Measurements from ENCODE around the gene TJP2.
"Not testable (repeated sequence)": the region's sequence is repeated elsewhere in the genome, so short reads cannot be mapped to it uniquely, and the experiment has no call there.

Gene TJP2

DNA sequence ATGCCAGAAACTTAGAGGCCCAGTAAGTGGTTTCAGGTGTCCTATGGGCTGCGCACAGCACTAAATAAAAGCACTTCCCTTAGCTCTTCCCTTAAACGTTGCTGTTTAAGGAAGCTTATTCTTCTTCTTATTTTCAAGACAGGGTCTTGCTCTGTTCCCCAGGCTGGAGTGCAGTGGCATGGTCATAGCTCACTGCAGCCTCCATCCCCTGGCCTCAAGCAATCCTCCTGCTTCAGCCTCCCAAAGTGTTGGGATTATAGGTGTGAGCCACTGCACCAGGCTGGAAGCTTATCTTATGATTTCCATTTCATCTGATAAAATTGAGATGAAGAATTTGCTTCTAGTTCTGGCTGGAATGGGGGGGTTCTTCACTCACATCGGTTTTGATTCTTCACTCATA, 15.6 kb upstream of the TJP2 start:
- no peak for DNase-seq (ENCODE audit: low read depth)

DNA sequence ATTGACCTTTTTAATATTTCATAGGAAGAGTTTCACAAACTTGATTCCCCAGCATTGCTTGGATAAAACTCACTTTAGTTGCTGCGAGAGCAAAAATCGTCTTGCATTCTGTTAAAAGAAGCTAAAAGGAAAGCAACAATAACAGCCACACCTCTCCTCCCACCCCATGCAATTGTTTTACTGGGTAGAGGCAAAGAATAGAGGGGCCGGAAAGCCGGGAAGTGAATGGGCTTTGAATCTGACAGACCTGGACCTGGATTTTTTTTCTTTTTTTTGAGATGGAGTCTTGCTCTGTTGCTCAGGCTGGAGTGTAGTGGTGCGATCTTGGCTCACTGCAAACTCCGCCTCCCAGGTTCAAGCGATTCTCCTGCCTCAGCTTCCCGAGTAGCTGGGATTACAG, 9.5 kb upstream of the TJP2 start:
- DNase-seq (ENCODE audit: low read depth), result not testable (repeated sequence)

DNA sequence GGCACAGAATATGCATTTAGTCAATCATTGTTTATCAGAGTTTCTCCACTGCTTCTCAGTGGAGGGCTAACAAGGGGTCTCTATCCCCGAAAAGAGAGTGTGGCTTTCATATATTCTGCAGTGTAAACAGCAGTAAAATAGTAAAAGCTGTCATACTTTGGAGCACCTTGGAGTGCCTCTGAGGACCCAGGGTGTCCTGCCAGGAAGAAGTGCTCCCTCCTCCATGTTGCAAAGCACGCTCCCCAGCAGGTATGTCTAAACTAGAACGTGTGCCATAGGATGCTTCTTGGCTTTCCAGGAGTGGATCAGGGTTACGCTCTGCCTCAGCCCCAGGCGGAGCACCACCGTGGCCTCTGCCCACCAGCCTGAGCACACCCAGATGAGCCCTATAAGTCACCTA, 8.5 kb upstream of the TJP2 start:
- no peak for DNase-seq (ENCODE audit: low read depth)

DNA sequence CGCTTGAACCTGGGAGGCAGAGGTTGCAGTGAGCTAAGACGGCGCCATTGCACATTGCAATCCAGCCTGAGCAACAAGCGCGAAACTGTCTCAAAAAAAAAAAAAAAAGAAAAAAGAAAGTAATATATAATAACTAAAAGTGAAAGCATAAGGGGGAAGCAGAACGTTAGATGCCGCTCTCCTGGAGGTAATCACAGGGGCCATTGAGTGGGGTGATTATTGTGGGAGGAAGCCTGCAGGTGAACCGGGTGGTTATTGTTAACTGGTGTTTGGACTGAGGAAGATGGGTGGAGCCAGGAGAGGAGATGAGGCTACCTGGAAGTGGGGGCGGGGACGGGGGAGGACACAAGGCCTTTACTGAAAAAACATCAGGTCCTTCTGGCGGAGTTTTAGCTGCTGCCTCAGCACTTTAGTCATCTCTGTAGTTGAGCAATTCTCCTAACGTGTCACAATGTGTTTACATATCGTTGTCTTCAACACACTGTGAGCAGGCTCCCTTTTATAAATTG, 5.3 kb upstream of the TJP2 start:
- peak; percentile 58 for DNase-seq (ENCODE audit: low read depth)

DNA sequence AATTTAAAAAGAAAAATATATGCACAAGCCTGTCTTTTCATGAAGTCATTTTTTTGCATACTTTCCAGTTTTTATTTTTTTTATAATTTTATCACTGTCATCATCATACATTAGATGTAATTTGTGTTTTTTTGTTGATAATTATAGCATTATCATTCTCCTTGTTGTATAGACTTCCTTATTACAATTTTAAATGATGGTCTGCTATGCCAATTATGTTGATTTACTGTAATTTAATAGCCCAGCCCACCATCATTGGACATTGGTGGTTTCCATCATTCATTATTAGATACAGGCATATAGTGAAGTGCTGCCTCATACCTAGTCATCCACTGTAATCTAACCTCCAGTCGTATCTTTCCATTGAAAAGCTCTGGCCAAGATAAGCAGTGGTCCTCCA, 3.8 kb upstream of the TJP2 start:
- no peak for DNase-seq (ENCODE audit: low read depth)

DNA sequence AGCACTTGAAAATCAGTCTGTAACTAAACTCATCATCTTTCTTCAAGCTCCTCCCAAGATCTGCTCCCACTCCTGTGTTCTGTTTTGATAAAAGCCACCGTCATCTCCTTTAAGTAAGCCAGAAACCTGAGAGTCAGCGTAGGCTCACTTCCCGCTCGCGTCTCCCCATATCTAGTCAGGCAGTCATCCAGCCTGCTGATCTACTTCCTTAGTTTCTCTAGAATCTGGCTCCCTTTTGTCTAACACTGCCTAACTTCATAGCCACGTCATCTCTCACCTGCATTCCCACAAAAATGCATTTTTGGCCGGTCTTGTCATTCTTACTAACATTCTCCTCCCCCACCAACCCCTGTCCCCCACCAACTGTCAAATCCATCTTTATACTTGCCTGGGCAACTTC, 3.0 kb upstream of the TJP2 start:
- DNase-seq (ENCODE audit: low read depth), result no peak

DNA sequence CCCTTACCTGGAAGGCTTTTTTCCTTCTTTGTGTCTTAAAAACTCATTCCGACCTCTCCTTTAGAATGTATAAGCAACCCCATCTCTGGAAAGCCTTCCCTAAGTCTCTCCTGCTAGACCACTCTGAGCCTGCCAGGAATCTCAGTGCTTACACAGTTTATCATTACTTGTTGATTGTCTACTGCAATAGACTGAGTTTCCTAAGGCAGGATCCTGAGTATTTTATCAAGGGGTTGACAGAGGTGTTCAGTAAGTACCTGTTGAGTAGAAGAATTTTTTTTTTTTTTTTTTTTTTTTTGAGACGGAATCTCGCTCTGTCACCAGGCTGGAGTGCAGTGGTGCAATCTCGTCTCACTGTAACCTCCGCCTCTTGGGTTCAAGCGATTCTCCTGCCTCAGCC, 2.6 kb upstream of the TJP2 start:
- DNase-seq (ENCODE audit: low read depth), result no peak

DNA sequence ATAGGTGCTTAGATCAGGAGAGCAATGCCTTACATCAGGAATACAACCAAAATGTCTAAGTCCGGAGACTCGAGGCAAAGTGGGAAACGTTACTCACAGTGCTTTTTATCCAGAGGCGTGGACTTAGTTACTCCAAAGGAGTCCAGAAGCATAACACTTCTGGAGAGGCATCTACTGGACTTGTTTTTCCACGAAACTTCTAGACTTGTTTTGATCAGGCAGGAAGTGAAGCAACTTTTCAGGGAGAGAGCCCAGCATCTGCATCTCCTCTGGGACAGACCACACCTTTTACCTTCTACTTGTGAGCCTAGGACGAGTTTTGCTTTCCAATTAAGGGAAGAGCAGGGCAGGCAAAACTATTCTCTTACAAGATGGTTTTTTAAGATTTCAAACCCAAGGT, 1.2 kb upstream of the TJP2 start:
- DNase-seq (ENCODE audit: low read depth), result no peak

DNA sequence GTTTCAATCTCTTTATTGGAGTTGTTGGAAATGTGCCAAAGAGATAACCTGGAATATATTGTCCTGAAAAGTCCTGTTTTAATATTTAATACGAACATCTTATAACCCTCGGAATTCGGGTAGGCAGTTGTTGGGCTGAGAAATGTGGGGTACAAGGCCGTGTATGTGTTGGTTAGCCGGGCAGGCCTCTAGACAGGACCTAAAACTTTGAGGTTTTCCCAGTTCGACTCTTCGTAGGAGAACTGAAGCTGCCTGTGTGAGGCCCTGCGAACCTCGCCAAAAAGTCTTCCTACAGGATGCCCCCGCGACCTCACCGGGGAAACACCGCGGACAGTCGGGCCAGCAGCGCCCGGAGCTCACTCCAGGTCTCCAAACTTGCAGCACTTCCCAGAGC, 583 bp upstream of the TJP2 start:
- no peak for DNase-seq (ENCODE audit: low read depth)

DNA sequence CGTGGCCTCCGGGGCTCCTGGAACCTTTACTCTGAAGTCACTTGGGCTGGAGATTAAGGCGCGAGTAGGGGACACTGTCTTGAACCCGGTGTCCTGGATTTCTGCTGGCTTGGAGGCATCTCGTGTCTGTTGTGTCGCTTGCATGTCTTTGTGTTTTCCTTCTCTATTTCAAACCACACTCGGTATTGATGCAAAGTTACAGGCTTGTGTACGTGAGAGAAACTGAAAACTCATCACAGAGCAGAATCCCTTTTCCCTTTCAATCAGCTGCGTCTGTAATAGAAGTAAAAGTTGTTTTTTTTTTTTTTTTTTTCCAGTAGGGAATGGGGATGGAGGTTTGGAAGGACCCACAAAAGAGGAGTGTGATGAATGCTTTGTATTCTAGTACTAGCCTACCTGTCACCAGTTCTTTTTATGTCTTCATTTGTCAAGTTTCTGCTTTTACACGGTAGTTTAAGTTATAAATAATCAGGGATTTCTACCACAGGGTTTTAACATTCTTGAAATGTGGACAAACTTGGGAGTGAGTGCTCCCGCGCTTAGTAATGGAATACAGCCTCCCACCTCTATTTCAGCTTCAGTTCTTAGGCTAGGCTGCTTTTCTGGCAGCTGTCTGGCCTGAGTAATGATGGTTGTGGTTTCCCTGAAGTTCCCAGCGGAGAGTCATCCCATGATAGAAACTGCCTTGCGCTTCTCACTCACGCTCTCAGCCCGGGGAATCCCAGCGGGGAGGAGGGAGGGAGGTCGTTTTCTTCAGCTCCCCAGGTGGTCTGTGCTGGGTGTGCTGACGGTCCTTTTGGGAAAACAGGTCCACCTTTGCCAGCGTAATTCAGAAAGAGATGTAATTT, 763 bp downstream of the TJP2 start:
- DNase-seq (ENCODE audit: low read depth), result peak; percentile 47

DNA sequence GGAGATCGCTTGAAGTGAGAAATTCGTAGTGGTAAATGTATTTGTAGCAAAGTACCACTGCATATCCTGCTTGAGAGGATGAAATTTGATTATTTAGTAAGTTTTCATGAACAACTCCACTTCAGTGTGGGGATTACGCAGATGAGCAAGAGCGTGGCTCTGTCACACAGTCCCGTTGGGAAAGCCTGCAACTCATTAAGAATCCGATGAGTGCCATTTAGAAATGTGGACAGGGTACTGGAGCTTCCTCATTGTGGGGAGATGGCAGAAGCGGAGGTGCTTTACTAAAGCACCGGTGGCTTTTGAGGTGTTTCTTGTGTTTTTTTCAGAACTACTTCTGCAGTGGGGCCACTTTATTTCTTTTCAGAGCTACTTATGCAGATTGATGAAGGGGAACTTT, 1.4 kb downstream of the TJP2 start:
- DNase-seq (ENCODE audit: low read depth), result no peak

DNA sequence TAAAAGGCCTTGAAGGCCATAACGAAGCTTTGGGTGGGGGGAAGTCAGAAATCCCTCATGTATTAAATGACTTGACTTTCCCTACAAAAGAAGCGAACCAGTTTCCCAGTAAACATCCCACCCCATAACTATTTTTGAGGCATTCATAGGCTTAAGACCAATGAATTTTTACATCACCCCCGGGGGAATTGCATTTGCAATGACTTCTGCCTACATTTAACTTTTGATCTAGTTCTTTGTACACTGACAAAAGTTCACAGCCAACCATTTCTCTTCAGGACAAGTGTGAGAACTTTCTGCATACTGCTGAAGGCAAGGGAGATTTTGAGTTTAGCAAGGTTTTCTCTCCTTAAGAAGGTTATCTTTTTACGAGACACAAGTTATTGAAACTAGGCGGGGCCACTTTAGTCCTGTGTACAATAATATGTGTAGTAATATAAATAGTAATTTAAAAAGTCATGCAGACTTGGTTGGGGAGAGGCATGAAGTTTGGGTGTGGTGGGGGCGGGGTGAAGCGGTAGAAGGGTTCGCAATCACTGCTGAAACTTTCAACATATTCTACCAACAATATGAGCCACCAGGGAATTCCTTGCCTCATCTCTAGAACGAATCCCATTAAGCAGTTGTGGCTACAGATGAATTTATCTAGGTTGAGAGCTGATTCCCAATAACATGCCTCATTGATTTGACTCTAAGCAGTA, 2.5 kb downstream of the TJP2 start:
- no peak for DNase-seq (ENCODE audit: low read depth)

DNA sequence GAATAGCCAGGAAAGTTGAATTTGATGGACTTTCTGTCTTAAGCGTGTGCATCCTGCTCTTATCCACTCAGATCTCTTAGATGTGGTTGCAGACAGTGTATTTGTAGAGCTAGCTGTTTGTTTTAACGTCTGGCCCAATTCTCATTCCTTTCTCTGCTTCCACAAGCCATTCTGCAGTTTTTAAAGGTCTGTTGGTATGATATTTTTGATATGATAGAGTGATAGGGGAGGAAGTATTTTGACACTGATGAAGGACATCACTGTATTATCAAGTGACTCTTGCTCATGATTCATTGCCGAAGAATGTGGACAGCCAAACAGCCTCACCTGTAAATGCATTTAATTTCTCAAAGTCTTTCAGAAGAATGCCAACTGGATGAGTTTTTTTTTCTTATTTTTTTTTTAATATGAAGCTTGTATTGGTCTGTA, 4.5 kb downstream of the TJP2 start:
- DNase-seq (ENCODE audit: low read depth), result no peak

DNA sequence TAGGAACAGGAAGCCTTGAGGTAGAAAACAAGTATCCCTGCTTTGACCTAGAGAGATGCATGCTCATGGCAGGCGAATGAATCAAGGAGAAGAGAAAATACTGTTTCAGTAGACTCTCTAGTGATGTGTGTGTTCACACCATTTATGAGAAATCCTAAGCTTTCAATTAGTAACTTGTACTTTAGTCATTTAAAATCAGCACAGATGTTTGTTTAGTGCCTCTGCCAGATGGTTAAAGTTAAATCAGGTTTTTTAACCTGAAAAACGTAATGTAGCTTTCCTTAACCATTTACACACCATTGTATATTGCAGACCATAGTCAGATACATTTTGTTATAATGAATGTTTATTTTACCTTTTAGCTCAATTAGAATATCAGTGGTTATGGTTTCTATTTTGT, 5.0 kb downstream of the TJP2 start:
- no peak for DNase-seq (ENCODE audit: low read depth)

DNA sequence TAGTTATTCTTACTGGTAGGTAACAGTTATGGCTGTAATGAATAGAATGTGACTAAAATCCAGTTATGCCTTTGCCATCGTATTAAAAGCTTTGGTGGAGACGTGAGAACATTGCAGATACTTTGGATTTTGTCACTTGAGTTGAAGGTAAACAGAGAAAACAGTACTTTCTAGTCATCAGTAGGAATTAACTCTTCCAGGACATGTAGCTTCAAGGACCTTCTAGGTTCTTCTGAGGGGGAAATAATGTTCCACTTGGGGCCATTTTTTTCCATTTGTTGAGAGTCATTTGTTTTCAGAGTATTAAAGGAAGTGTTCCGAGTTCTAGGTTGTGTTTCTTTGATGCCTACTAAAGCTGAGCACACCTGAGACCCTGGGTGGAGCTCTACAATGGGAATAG, 6.1 kb downstream of the TJP2 start:
- no peak for DNase-seq (ENCODE audit: low read depth)

DNA sequence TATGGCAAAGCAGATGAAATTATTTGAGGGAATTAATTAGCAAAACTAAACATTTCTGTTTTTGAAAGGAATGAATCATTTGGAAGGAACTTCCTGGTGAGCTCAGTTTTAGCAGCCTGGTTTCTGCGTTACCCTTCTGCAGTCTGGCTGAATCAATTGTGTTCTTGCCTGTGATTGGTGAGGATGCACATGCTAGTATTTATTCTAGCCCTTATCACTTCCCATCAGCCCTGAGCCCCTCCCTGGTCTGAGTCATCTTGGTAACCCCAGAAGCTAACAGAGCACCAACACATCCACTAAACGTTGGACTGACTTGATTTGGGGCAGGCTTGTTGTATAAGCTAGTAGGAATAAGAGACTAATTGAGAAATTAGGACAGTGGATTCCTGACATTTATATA, 6.6 kb downstream of the TJP2 start:
- DNase-seq (ENCODE audit: low read depth), result peak; percentile 30

DNA sequence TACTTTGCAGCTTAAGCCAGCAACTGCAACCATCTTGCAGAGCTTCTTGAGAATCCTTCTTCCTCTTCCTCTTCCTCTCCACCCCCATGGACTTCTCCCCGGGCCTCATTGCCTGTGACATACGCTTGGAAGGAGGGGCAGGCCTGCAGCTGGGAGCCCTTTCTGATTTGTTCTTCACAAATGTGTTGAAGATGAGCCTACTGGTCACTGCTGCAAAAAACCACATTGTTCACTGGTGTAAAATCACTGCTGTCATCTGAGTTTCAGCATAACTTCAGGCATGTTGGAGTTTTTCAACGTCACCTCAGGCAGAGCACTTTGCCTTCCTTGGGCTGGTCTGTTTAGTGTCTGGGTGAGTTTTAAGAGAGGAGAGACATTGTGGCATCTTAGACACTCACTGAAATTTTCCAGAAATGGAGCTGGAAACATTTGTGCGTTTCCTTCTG, 7.9 kb downstream of the TJP2 start:
- no peak for DNase-seq (ENCODE audit: low read depth)

DNA sequence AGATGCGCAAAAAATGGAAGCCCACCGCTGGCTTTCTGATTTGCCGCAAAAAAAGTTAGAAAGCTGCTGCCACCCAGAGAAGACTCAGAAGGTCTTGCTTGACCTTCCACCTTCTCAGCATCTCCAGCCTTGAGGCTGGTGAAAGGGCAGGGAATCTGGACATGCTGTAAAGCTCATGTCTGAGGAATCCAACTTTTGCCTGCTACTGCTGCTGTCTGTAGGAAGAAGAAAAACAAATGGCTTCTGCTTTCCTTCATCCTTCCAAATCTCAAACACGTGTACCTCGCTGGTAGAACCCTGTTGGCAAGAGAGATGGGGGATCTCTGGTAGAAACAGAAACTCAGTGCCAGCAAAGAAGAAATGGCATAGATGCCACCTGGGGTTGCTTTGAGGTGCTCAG, 10.2 kb downstream of the TJP2 start:
- DNase-seq (ENCODE audit: low read depth), result no peak

DNA sequence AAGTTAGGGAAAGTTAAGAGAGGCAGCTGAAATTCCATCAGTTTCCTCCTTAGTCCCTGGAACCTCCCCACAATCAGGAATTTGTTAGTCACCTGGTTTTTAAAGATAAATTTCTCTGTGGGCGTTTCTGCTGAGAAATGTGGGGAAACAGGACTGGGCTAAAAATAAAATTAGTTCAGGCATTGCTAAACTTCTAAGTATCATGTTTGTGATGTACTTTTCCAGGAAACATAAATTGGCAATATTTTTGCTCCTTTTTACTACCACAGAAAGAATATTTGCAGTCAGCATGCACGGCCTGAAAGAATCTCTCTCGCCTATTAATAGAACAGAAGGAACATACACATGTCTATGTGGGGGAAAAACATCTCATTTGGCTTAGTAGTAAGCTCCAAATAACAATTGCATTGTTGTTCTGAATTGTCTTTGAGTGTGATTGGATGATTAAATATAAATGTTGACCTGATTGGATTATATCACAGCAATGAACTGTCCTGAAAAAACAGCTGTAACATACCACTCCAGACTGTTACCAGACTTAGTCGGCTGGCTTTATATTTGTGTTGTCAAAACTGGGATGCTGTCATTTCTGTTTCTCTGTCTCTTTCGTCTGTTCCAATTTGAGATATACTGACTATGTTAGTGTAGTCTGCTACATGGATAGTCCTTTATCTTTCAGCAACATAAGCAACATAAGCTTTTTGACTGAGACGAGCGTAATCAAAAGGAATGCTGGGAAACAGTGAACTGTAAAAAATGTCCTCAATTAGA, 12.9 kb downstream of the TJP2 start:
- no peak for DNase-seq (ENCODE audit: low read depth)

DNA sequence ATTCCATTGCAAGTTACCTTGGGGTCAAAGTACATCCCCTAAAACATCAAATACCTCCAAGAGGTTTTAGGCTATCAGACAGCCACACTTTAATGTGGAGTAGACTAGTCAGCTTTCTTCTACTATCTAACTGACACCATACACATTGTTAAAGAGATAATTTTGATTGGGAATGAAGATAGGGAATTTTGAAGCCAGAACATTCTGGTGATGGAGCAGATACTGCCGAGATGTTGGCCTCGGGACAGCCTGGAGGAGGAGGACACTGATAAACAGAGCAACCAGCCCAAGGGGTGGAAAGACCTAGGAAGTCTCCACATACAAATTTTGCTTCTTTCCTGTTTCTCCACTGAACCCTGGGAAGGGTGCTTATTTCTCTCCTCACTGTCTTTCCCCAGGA, 14.9 kb downstream of the TJP2 start:
- no peak for DNase-seq (ENCODE audit: low read depth)

DNA sequence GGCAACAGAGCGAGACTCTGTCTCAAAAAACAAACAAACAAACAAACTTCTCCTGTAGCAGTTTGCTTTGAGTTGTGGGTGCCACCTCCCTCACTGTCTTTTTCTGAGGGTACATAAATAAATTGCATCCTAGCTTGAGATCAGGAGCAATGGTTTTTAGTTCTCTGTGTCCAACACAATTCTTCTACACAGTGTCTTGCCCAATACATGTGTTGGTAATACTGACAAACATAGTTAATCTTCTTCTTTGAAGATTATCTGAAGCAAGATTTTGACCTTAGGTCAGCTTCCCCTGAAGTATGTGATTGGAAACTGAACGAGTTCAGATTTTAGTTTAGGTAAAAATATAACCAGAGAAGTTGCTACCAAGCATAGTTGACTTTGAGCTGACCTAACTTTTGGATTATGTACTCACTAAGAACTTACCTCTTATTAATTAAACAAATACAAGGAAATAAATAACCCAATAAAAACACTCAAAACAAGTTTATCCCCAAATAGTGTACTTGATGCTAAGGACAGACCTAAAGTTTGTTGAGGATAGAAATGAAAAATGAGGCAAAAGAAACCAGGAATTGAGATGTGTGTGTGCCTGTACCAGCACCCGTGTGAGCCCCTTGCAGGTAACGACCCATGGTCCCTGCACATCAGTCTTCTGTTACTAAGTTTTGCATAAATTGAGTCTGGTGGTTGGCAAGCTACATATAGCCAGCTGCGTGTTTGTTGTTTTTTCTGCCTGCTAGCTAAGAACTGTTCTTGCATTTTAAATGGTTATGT, 16.2 kb downstream of the TJP2 start:
- DNase-seq (ENCODE audit: low read depth), result no peak

DNA sequence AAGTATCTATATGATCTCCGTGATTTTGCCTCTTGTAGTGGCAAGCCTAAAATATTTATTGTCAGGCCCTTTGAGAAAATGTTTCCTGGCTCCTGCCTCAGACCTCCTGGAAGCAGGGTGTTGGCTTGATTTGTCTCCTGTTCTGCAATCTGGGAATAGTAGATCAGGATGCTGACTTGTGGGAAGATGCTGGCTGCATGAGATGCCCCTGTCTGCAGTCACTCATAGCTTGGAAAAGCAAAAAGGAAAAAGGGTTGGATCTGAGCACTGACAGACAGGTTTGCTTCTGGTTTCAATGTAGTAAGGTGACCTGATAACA, 16.7 kb downstream of the TJP2 start:
- DNase-seq (ENCODE audit: low read depth), result no peak

Measured in activated T-cell treated with anti-CD3 and anti-CD28 coated beads for 48 hours (primary cell).